HT-29 (cell line): ENCODE data around the gene HOXA6. TPM values are rescaled to one million over a fixed set of nuclear protein-coding genes. Genes with fewer than 3 reads are reported as not detected.

Experiments
- DNase-seq: peaks from one replicate; pipeline ENCODE4 v3.0.0-alpha.2; 2015; ENCODE audit warnings: low spot score
- total RNA-seq: library from RNA; depleted of rRNA; stranded (reverse); fragments of >200 nt; shearing (Covaris generic); gene quantifications from 2 replicates; pipeline ENCODE4 v1.2.3, GENCODE V29; 2014; rRNA removed

The HOXA6 gene
- 25.5 and 28.1 TPM in 2 replicates for total RNA-seq

DNA sequence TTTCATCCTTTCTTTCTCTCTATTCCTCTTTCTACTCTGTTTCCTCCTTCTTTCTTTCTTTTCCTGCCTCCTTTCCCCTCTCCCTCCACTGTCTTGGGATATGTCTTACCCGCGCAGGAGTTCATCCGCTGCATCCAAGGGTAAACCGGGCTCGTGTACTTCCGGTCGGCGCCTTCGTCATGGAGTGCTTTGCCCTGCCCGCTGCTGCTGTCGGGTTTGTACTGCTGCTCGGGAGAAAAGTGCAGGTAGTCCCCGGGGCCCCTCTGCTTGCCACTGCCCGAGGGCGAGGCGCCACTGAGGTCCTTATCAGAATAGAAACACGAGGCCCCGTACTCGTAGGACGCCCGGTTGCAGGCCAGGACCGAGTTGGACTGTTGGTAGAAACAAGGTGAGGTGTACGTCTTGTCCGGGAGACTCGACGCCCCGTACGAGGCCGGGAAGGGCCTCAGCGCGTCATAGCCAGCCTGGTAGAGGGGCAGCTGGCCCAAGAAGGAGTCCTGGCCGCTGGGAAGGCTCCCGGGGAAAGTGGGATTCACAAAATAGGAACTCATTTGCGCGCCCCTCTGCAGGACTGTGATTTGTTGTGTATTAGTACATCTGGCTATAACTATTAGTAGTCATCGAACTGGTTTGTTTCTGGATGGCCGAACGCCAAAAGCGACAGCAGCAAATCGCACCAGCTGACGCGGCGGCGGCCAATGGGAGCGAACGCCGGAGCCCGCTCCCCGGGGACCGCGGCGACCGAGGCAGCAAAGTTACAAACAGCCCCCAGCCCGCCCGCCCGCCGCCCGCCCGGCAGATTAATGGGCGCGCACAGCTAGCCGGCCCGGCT is at the start of gene HOXA6:
TSS of gene HOXA6 (minus strand) at position 576 of the 832 bp plus-strand sequence. CDS start at position 551, 25 bp downstream.
- DNase-seq: peak; percentile 94

DNA sequence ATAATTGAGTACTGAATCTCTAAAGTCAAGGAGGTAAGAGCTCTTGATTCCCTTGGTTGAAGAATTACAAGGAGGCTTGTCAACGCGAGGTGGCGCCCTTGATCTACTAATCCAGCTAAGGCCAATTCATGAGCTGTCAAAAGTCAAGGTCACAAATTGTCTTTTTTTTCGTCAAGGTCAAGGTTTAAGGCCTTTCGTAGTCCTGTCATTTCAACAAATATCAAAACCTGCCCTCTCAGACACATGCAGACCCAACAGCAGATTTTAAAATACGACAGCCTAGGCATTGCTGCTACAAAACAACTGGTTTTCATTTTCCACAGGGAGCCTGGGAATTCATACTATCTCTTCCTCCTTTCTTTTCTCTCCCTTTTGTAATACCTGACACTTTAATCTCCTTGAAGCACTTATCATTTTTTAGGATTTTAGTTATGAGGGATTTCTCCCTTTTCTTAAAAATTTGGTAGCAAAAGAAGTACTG is 48.8 kb upstream of the HOXA6 start:
- peak; percentile 98 for DNase-seq

DNA sequence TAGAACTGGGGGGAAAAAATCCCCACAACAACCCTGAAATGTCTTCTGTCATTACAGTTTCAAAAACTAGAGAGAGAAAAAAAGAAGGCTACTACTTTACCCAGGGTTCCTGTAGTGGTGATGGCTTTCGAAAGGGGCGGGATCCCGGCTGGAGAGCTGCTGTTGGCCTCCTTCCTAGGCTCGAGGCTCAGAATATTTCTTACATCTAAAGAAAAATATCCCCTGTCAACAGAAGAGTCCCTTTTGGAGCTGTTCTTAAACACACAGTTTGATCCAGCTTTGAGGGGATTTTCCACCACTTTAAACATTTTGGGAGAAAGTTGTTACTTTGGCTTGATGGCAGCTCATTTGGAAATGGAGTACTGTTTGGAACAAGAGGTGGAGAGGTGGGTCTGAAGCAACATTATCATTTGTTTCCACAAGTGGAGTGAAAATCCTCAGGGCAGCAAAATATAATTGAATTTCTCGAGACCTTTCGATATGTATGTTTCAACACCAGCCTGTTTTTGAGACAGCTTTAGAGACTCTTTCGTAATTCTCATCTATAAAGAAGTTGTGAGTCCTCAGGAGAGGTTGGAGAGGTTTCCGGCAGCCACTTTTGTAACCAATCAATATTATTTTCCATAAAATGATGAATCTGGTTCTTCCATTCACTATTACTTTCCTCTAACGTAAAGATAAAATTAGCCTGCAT is 47.3 kb upstream of the HOXA6 start:
- peak; percentile 75 for DNase-seq

DNA sequence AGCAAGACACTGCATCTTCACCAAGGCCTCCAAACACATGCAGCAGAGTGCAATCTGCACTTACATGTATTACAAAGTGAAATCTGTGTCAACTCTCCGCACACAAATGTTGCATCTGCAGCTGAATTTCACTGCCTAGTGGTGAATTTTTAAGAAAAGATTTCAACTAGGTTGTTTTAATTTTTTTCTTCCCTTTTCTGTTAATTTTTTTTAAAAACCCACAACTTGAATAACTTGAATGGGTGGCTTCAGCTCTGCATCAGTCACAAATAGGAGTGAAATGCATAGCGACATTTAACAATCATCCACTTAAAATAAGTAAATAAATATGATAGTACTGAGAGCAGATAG is 46.4 kb upstream of the HOXA6 start:
- DNase-seq: no peak

DNA sequence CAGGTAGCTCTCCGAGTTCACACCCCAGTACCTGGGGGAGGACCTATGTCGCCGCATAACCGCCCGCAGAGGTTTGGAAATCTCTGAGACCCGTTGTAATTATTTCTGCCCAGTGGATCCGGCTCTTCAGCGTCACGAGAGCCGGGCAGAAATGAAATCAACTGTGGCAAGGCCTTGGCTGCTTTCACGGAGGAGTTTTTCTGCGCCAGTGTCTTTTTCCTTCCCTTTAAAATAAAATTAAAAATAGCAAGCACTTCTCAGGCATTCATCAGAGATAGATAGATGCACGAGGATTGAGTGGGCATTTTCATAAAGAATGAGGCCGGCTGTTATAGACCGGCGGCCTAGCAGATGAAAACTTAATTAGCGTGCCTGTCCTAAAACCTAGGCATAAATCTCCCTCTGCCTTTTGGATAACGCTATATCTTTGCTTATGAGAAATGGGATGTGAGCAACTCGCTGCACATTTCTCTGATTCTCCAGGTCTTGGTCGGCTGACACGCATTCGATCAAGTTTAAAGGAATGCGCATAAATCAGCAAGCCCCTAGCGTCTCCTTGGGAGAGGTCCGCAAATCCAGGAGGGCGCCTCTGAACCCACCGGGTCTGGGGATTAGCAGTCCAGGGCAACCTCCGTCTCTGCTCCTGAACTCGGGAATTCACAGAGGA is 45.9 kb upstream of the HOXA6 start:
- DNase-seq: peak; percentile 74

DNA sequence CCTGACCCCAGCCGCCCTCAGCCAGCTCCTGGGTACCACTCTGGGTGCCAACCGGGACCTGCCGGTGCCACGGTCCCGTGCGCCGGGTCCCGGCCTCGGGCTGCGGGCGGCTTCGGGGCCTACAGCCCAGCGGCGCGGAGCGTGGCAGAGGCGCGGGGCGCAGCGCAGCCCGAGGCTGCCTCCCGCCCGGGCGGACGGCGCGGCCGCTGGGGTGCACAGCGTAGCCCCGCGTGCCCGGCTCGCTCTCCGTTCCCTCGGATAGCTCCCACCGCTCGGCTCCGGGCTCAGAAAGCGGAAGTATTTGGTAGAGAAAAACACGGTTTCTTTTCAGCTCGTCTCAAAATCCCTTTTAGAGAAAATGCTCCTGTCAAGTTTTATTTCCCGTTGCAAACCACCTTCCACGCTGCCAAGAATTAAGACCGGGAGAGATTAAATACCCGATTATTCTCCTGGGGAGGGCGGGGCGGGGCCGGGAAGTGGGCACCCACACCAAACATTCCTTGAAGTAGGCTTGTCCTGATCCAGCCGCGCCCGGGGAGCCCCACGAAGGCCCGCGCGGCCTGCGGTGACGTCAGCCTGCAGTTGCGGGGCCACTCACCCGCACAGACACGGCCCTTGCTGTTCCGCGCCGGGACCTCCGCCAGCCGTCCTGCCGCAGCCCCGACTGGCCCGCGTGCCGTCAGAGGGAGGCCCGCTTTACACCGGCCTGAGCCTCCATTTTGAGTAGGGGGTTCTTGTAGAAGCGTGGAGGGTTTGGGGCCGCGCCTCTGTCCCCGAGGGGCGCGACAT is 45.2 kb upstream of the HOXA6 start:
- peak; percentile 59 for DNase-seq

DNA sequence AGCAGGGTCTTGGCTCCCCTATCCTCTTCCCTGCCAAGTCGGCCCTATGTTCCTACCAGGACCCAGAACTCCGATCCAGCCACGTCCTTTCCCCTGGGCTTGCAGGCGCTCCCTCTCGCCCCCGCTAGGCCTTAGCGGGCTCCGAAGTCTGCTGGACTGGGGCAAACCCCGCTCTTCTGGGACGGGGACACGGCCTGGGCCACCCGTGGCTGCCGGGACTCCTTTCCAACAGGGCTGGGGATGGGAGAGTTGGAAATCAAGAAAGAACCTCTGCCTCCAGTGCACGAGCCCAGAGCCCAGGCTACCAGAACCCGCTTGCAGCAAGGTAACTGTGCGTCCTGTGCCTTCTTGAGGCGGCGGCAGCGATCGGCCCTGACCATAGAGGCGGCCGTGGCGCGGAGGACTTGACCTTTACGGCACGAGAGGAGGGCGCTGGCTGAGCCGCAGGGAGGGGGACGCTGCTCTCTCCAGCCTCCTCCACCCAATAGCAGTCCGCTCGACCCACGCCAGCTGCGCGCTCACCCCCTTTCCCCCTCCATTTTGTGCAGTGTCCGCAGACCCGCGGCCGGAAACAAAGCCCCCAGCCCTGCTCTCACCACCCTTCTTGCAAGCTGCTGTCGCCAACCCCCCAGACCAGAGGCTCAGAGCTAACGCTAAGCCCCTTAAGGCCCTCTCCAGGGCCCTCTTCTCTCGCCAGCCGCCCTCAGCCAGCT is 44.4 kb upstream of the HOXA6 start:
- peak; percentile 75 for DNase-seq

DNA sequence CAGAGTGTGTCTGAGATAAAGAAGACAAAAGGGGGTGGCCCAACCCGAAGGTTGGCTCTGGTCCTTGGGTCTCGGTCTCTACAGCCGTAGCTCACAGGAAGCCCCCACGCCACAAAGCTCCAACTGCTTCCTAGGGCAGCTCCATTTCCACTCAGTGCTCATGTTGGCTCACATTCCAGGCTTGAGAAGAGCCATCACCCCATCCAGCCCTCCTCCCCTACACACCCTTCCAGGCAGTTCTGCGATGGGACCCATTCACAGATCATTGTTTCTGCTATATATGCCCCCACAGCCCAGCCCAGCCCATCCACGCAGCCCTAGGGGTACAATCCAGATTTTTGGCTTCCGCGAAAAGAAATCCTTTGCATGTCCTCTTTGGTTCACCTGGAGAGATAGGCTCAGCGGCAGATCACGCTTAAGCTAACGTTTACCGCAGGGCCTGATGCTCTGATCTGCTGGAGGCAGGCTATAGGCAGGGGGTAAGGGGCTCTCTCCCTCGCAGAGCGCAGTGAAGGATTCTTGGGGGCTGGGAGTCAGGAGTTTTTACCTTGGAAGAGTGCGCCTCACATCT is 43.7 kb upstream of the HOXA6 start:
- DNase-seq: peak; percentile 66

DNA sequence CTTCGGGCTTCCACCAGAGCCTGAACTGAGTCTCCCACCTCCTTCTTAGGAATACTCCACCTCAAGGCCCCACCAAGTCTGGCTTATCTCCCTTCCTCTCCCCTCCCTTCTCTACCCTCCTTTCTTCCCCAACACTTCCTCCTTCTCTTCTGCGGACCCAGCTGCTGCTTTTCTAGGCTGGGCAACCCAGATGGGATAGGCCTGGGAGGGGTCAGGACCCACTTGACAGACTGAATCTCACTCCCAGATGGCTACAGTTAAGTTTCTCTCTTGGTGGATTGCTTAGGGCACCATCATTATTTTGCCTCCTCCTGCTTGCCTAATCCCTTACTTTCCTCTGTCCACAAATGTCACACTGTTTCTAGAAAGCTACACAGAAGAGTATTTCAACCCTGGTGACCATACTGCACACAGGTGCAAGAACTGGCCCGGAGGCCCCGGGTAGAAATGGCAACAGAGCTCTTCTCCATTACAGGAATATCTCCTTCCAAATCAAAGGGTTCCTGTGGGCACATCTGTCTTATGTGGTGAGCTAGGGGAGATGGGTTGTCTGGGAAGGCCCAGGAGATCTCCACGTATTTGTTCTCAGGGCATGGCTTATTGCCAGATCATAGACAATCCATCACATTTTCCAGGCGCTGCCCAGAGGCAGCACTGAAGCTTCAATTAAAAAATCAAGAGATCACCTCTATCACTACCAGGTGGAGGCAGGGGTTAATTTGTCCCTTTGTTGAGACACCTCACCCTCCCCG is 42.6 kb upstream of the HOXA6 start:
- peak; percentile 78 for DNase-seq

DNA sequence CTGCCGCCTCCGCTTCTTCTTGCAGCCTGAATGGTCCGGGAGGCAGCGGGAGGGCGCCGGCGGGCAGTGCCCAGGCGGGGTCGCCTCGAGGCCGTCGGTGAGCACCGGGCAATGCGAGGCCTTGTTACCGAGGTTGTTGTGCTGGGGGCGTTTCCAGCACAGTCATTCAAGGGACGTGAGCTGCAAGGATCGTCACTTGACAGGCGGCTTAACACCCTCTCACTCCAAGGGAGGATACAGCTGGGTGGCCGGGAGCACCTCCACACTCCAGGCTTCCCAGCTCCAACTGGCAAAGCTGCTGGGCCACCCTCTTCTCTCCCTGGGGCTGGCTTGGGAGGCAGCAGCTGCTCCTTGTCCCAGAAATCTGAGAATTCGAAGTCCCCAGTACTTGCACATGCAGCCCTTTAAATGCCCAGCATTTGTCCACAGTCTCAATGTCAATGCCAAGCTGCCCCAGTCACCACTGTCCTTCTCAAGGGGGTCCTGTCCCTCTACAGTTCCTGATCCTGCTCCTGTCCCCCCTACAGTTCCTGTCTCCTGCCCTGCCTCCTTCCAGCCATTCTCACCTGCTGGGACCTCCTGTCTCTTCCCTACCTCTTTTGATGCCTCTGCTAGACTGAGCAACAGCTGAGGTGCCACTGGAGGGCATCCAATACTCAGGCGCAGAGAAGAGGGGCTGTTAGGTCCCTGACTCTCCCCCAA is 41.9 kb upstream of the HOXA6 start:
- DNase-seq: peak; percentile 79

DNA sequence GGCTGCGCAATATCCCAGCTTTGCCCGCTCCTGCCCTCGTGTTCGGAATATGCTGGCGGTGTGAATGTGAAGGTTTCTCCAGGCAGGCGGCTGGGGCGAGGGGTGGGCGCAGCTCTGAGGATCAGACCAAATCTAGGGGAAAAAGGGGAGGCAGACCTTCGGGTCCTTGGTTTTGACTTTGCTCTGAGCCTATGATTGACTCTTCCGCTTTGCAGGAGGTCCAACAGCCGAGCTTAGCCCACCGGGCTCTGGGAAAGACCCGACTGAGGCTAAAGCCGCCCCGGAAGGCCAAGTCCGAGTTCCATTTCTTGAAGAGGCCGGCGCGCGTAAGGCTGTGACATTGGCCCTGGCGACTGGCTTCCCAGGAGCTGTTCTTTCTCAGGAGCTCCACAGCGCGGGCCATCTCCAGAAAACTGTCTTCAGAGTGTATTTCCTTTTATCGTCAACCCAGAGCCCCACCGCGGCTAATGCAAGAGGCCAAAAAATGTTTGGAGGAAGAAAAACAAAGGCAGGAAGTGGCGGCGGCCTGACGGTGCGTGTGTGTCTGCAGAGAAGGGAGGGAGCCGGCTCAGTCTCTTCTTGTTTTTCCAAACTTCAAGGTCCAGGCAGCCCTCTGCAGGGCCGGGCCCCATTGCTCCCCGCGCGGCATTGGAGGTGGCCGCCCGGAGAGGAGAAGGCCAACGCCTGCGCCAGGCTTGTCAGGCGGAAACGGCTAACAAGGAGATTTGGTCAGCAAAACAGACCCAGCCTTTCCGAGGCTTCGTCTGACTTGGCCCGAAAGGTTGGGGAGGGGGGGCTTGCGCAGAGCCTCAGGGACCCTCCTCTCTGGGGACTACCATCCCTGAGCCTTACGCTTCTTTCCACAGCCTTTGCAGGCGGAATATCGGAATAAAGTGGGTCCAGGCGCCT is 41.1 kb upstream of the HOXA6 start:
- DNase-seq: peak; percentile 68

DNA sequence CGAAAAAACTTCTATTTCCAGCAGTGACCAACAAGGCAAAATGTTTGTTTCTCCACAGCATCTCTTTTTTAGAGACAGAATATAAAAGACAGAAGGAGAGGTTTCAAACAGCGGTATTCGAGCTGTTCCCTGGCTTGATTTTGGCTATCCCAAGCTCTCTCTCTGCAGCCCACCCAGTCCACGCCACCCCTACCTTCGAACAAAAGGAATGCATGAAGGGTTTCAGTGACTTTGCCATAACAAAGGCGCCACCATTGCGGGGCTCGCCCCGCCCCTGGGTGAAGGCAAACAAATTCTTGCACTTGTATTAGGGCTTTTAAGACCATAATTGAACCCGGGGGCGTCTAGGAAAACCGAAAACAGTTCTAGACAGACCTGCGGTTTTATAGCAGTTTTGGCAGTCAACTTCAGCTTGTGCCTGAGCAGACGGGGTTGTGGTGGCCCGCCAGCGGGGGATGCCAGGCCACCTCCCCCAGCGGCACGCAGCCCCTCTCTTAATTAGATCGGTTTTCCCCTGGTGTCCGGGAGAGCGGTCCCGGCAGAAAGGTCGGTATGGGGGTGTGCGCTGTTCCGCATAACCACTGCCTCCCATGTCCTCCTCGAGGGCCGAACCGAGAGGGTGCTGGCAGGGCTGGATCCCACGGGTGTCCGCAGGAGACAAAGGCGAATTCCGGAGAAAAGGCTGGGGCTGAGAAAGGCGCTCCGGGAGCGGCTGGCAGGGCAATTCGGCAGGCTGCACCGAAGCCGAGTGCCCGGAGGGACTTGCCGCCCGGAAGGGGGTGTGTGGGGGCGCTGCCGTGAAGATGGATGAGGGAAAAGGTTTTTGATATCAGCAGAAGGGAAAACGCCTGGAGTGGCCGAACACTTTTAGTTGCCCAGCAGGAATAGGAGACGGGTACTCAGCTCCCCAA is 40.2 kb upstream of the HOXA6 start:
- DNase-seq: peak; percentile 66

DNA sequence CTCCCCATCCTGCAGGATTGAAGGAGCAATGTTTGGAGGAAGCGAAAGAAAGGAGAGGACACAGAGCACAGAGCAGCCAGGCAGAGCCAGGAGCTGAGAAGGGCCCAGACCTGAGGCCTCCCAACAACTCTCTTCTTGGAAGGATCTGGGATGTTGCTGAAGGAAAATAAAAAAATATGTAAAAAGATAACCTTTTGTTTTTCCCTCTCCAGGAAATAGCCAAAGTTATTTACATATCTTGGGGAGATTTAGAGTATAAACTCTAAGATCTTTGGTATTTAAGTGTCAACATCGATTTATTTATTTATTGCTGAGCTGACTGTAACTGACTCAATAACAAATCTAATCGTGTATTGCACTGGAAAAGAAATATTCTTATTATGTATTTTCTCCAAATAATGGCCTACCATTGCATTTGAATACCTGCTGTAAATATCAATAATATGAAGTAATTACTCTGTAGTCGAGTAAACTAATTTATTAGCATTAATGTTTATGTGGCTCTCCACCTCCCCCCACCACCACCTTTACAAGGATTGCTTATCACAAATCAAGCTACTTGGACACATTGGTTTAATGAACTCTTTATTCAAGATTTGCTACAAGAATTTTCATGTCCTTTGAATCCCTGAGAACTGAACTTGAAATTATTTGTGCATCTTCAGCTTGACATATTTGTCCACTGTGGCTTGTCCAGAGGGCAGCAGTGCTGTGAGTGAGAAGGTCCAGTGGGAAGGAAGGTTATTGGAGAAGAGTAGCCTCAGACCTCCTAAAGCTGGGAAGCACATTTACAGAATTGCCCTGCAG is 39.3 kb upstream of the HOXA6 start:
- DNase-seq: no peak

DNA sequence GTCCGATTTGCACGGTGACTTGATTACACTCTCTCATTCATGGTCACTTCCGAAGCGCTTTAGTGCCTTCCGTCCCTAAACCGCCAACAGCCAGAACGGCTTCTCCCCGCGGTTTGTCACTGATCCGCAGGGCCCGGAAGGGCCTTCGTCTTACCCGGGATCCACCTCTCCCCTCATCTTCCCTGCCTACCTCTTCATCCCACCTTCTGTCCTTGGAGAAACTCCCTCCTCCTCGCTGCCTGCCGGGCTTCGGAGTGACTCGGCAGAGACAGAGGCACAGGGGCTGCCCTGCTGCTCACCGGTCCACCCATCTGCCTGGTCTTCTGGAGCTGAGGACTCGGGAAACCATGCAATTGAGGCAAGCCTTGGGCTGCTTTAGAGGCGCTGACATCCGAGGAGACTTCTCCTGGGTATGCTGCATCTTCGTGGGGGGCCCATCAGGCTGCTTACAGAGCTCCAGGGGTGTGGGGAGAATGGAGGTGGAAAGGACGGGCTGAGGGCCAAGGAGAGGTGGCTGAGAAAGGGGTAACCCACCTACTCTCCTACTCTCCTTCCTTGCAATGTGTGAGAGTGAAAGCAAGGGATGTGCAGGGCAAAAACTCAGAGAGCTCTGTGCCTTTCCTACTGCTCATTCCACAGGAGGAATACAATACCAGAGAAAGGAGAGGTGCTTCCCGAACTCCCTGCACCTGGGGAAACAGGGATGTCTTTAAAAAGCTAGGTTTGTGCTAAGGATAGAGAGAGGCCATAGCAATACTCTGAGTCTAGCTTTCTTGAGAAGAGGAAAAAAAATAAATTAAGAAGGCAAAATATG is 38.5 kb upstream of the HOXA6 start:
- DNase-seq: peak; percentile 72
